Measurements from ENCODE around the gene MCMBP. TPM values are rescaled to one million over a fixed set of nuclear protein-coding genes. Genes with fewer than 3 reads are reported as not detected.
"Not testable (repeated sequence)": the region's sequence is repeated elsewhere in the genome, so short reads cannot be mapped to it uniquely, and the experiment has no call there.

Gene MCMBP
- total RNA-seq, 1 donor from 2014 or later, result 36.6 TPM

DNA sequence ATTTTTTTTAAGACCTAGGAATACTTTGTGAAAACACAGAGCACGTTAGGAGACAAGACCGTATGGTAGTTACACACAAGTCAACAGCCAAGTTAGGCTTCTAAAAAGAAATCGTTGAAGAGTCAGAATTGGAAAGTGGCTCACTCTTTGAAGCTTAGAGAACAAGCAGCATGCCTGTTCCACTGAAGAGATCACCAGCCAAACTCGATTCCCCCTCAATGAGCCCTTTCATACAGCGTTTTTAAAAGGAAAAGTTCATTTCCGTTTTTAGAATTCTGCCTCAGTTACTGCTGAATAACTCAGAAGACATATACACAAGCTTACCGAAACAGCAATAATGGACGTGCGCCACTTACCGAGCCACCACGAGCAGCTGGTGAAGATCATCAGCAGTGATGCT lies 41.0 kb downstream of the MCMBP start:
- no peak for DNase-seq (ENCODE audit: low spot score)

DNA sequence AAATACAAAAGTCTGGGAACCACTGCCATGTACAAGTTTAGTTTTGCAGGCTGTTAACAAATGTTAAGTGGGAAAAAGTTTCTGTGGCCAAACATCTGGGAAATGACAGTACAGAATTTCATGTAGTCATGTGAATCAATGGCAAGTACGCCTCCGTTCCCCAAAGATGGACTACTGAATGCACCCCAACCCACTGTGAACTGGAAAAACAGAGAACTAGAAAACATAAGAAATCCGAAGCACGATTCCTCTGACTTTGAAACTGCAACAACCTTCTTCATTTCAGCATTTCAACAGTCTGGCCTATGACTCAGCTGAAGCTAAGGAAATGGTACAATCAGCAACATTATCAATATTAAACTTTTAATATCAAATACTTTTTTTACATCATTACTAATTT lies 41.8 kb downstream of the MCMBP start:
- no peak for DNase-seq (ENCODE audit: low spot score)

DNA sequence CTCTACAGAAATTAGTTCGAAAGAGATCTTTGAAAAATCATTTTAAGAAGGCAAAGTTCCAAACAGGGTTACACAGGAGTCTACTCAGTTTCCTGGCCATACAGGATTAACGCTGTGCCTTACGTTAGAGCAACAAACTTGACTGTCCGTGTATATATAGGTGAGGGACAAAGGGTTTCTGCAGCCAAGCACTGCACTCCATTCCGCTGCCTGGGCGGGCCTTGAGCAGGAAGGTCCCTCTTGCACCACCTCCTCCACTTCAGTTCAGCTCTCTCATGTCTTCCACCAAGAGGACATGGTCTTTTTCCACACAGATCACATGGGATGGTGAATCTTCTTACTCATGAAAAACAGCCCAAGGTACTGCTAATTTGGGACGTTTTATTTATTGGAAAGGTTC lies 43.2 kb downstream of the MCMBP start:
- no peak for DNase-seq (ENCODE audit: low spot score)

DNA sequence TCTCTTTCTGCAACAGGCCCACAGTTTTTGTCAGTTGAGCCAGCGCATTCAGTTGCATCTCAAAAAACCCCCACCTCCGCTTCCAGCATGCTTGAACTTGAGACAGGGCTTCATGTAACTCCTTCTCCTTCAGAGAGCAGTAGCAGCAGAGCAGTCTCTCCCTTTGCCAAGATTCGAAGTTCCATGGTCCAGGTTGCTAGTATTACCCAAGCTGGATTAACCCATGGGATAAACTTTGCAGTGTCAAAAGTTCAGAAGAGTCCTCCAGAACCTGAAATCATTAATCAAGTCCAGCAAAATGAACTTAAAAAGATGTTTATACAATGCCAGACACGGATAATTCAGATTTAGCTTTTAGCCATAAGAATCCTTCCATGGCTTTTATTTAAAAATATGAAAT lies 45.2 kb downstream of the MCMBP start:
- DNase-seq (ENCODE audit: low spot score), result no peak

DNA sequence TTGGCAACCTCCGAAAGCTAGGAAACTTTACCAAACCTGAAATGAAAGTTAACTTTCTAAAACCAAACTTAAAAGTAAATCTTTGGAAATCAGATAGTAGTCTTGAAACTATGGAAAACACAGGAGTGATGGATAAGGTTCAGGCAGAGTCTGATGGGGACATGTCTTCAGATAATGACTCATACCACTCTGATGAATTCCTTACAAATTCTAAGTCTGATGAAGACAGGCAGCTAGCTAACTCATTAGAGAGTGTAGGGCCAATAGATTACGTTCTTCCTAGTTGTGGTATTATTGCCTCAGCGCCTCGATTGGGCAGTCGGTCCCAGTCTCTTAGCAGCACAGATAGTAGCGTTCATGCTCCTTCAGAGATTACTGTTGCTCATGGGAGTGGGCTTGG lies 45.9 kb downstream of the MCMBP start:
- no peak for DNase-seq (ENCODE audit: low spot score)

DNA sequence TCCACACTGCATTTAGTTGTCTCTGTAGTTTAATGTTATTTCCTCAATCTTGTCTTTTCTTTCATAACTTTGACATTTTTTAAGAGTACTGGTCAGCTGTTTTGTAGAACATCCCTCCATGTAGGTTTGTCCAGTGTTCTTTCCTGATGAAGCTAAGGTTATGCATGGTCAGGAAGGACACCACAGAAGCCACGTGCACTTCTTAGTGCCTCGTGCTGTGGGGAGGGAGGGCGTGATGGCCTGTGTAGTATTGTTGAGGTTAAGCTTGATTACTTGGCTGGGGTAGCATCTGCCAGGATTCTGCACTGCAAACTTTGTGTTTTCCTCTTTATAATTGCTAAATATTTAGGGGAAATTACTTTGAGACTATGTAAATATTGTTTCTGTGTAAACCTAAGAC lies 48.3 kb downstream of the MCMBP start:
- DNase-seq (ENCODE audit: low spot score), result no peak

DNA sequence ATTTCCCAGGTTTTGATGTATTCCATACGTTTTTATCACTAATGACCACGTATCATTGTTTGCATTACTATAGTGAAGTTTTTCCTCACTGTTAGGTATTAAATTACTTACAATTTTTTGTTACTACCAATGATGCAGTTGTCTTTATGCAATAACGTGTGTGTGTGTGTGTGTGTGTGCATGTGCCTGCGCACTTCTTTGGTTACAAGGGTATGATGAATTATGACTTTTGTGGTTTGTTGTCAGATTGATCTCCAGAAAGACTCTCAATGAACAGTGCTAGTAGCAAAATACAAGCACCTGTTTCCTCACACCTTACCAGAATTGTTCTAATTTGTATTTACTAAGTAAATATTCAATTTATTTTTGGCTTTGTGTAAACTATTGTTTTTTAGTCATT lies 51.5 kb downstream of the MCMBP start:
- no peak for DNase-seq (ENCODE audit: low spot score)

DNA sequence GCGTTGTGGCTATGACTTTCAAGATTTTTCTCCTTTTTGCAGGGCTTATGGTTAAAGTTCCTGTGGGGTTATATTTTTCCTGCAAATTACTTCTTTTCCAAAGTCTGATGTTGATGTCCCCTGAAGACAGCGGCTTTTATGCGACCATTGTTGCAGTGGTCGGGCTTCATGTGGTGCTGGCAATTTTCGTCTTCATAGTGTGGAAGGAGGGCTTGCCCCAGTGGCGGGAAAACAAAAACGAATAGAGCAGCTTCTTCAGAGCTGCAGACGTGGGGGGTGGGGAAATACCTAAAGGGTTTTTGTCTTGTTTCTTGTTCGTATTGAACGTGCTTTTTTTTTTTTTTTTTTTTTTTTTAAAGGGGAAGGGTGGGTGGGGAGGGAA lies 53.8 kb downstream of the MCMBP start:
- DNase-seq (ENCODE audit: low spot score), result no peak

DNA sequence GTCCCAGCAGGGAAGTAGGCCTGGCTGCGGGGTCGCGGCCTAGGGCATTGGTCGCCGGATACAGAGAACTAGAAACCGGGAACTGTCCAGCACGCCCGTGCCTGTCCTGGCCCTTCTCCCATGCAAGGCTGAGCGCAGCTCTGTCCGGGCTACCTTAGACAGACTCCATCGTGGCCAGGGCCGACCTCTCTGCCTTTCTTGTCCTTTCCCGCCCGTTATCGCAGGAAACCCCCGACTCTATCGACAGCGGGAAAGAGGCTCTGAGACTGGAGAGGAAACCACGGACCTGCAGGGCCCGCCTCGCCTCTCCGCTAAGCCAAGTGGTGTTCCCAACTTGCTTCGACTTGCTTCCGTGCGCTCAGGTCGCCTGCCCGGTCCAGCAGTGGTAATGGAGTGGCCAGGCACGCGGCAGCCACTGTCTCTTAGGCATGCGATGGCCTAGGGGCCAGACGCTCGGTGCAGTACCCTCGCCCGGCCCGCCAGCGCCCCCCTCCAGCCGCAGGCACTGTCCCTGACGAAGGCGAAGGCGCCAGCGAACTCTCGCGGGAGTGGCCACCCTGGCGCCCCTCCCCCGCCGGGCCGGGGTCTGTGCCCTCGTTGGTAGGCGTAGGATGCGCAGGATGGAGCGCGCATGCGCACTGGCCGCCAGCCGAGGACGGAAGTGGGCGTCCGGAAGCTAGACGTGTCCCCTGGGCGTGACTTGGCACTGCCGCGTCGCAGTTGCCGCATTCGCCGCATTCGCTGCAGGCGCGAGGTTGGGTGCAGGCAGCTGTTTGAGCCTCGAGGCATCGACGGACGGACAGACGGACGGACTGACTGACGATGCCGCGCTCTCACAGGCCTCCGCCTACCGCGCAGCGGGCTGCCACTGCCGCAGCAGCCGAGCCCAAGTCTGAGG lies 54.4 kb downstream of the MCMBP start:
- peak; percentile 55 for DNase-seq (ENCODE audit: low spot score)

DNA sequence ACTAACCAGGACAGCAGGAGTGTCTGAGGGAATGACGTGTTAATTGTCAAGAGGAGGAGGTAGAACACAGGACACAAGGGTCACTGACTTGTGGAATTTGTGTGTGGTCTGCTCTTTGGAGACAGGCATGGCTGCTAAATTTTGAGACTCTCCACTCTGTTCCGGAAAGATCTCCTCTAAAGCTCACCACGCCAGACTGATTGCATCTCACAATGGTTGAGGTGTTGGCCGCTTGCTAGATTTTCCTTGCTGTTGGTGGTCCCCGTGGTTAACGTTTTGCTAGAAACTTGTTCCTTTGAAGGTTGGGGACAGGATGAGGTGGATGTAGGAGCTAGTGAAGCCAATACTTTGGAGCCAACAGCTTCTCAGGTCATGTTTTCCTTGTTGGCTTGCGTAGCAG lies 57.0 kb downstream of the MCMBP start:
- DNase-seq (ENCODE audit: low spot score), result no peak

DNA sequence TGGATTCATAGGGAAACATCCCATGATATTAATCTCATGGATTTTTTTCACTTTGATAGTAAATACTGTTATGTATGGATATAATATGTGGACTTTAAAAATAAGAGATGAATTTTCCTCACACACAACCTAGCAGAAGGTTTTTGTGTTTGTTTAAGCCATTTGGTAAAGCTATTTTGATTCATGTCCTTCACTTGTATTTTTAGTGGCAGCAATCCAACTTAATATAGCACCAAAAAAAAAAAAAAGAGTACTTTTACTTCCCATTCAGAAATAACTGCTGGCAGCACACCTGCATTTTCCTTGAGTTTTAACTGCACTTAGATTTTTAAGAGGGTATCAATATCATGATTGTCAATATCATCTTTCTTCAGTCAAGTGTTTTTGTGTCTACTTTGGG lies 60.0 kb downstream of the MCMBP start:
- no peak for DNase-seq (ENCODE audit: low spot score)

DNA sequence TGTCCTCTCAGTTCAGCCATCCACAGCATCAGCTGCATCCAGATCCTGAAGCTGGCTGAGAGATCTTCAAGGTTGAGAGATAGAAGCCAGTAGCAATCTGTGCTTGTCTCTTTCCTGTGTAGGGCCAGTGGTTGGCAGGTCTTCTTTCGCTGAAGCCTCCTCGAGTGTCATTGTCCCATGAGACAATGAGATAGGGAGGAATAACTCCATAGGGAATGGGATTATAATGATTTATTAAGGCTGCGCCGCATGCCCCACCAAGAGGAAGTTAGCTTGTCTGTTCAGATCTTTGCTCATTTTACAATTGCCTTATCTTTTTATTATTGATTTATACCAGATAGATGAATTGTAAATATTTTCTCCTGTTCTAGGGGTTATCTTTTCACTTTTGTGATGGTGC lies 61.5 kb downstream of the MCMBP start:
- no peak for DNase-seq (ENCODE audit: low spot score)

DNA sequence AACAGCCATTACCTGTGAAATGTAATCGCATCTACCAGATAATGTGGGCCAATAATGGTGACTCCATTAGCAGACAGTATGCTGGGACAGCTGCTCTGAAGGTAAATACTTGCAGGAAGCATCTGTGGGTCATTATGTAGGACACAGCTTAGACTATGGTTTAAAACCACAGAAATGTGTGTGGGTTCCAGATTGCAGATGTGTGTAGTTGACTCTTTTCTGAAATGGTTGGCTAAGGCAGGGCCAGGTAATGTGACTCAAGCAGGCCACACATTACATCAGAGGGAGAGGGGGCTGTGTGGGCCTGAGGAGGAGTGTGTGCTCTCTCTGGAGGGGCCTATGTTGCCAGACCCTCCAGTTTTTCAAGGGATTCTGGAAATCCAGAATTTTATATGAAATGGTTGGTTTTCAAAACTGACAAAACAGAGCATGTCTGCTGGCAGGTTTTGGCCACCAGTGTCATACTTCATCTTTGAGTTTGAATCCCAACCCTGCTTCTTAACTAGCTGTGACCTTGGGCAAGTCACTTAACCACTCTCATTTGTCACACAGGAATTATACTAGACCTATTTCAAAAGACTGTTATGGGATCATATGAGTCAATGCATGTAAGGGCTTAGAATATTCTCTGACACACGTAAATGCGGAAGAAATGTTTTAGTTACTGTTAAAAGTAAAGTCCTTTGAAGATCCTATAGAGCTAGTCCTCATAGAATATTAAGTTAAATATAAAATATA lies 64.5 kb downstream of the MCMBP start:
- DNase-seq (ENCODE audit: low spot score), result no peak

DNA sequence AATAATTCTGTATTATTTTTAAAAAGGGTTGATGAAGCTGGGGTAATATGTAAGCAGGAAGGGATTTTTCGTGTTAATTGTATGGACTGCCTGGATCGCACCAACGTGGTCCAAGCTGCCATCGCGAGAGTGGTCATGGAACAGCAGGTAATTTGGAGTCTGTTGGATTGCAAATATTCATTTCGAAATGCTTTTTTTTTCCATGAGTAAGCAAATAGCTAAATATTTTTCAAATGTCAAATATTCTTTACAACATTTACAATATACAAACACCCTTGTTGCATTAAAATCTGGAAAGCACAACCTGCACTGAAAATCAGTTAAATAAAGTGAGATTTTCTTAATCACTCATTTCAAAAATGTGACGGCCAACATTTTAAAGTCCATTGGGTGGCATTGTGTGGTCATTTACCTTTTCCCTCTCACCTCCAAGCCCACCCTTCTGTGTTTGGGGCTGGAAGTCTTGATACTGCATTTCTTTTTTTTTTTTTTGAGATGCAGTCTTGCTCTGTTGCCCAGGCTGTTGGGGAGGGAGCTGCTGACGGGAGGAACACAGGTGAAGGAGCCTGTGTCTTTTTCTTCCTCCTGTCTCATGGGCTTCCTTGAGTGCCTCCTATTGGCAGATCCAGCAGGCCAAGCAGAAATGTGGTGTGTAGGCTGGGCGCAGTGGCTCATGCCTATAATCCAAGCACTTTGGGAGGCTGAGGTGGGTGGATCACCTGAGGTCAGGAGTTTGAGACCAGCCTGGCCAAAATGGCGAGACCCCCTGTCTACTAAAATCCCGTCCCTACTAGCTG lies 66.1 kb downstream of the MCMBP start:
- DNase-seq (ENCODE audit: low spot score), result no peak

DNA sequence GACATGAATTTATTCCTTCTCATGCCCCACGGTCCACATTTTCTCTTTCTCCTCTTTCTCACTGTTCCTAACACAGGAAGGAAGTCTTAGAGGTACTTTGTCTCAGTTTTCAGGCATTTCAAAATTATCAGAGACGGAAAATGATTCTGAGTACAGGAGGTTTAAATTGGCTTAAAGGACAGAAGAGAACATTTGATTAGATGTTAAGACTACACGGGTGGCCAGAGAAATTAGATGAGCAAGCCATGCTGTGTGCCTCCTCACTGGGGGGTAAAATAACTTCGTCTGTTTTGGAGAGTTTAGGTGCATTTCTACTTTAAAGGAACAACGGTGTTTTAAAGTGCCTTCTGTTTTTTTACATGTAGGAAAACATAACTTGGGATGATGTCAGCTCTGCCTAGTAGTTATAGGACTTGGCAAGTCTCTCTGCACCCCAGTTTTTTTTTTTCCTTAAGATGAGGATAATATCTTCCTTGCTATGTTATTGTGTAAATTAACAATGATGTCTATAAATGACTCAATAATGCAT lies 66.9 kb downstream of the MCMBP start:
- DNase-seq (ENCODE audit: low spot score), result no peak

DNA sequence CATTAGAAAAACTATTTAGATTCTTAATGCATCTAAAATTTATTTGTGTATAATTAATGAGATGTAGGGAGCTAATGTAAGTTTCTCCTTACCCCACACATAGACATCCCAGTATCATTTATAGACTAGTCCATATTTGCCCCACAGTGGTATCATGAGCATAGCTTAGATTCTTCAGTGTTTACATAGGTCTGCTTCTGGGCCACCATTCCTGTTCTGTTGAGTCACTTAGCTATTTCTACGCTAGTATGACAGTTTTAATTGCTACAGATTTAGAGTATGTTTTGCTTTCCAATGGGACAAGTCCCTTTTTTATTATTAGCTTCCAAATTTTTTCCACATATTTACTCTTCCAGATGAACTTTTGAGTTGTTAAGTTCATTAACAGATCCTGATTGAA lies 69.4 kb downstream of the MCMBP start:
- no peak for DNase-seq (ENCODE audit: low spot score)

DNA sequence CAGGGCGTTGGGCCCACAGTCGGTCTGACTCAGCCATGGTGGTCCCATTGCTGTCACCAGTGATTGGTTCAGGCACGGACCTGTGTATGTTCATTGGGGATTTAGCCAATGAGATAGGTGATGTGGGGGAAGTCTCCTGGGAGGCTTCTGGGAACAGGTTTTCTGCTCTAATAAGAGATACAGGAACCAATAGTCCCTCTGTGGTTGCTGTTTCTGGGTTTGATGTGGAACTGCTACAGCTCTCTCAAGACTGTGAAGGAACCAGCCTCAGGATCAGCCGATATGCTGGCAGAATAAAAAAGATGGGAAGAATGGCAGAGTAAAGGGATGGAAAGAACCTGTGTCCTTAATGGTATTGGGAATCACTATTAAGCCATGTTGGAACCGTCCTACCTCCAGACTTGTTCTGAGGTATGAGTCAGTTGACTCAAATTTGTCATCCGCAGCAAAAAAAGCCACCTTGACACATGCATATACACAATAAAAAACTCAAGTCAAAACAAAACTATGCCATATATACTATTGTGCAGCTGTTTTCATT lies 70.6 kb downstream of the MCMBP start:
- no peak for DNase-seq (ENCODE audit: low spot score)

DNA sequence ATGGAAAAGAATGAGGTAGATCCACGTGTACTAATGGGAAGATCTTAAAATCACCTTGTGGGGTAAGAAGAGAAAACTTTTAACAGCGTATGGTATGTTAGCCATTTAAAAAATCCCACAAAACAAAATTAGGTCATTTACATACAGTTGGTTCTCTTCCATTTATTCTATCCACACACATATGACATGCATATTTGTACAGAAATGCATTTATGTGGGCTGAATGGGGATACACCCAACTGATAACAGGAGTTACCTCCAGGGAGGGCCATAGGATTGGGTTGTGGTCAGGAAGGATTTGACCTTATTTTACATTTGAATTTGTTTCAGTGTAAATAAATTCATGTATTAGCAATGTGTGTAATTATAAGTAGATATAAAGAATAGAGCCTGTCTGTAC lies 71.5 kb downstream of the MCMBP start:
- DNase-seq (ENCODE audit: low spot score), result no peak

DNA sequence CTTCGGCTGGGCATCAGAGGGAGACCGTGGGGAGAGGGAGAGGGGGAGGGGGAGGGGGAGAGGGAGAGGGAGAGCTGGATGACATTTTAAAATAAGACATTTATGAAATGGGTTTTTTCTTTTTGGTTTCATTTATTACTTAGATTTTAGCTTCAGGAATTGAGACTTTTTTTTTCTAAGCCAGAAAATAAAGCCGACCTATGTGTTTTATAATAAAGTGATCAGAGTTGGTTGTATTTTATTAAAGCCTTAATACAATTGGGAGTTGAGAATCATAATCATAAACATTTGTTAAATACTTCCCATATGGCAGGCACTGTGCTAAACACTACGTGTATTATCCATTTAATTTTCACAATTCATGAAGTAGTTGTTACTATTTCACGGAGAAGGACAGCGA lies 76.6 kb downstream of the MCMBP start:
- no peak for DNase-seq (ENCODE audit: low spot score)

DNA sequence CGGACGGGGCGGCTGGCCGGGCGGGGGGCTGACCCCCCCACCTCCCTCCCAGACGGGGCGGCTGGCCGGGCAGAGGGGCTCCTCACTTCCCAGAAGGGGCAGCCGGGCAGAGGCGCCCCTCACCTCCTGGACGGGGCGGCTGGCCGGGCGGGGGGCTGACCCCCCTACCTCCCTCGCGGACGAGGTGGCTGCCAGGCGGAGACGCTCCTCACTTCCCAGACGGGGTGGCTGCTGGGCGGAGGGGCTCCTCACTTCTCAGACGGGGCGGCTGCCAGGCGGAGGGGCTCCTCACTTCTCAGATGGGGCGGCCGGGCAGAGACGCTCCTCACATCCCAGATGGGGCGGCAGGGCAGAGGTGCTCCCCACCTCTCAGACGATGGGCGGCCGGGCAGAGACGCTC lies 77.5 kb downstream of the MCMBP start:
- DNase-seq (ENCODE audit: low spot score), result not testable (repeated sequence)

DNA sequence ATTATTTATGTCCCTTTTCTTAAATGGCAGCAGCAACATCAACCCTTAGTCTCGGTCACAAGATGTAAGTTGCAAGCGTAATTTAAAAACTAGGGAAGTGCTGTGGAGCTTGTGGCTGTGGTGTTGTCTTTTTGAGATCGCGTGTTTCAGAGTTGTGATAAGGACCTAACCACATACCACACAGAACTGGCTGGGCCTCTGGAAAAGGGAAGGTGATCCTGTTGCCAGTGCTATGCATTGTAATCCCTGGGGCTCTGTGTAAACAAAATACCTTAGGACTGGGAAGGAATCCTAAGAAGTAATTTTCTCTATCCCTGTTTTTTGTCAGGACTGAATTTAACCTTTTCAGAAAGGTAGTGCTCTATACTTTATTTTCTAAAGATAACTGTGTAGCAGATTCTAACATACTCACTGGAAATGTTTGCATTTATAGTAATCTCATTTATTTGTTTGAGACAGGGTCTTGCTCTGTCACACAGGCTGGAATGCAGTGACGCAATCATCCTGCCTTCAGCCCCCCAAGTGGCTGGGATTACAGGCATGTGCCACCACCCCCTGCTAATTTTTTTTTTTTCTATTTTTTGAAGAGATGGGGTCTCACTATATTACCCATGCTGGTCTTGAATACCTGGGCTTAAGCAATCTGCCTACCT lies 86.4 kb downstream of the MCMBP start:
- peak; percentile 17 for DNase-seq (ENCODE audit: low spot score)
